Esophagus muscularis mucosa (tissue), 4 donors: Measurements from ENCODE around the gene COL16A1. TPM values are rescaled to one million over a fixed set of nuclear protein-coding genes. Genes with fewer than 3 reads are reported as not detected.

Experiments used
- DNase-seq: peaks from one replicate; pipeline ENCODE4 v3.0.0-alpha.2; 2017; ENCODE audit errors: extremely low spot score
- H3K27ac ChIP-seq, 4 donors: fragments of 200-600 bp; sonication (generic); replicated peaks in 1 of 4; 1 replicate in 3 of 4; 2 replicates in 1 of 4; pipeline ENCODE4 v1.5.1; 2016 to 2019; ENCODE audit warnings: mild to moderate bottlenecking in 1 of 4
- H3K27me3 ChIP-seq, 4 donors: fragments of 200-600 bp; sonication (generic); one replicate each; pipeline versions ENCODE4 v1.5.1 to v1.6.0; 2016 to 2019
- H3K36me3 ChIP-seq, 4 donors: fragments of 200-600 bp; sonication (generic); one replicate each; pipeline ENCODE4 v1.5.1; 2016 to 2019
- H3K4me1 ChIP-seq, 4 donors: fragments of 200-600 bp; sonication (generic); one replicate each; pipeline ENCODE4 v1.5.1; 2016 to 2019
- H3K4me3 ChIP-seq, 4 donors: fragments of 200-600 bp; sonication (generic); 1 replicate in 2 of 4; 2 replicates in 2 of 4; pipeline ENCODE4 v1.5.1; 2016 to 2019; ENCODE audit warnings: mild to moderate bottlenecking in 4 of 4, moderate library complexity in 1 of 4
- H3K9me3 ChIP-seq, 4 donors: fragments of 200-600 bp; sonication (generic); 1 replicate in 3 of 4; 2 replicates in 1 of 4; pipeline ENCODE4 v1.5.1; 2016 to 2019
- EP300 ChIP-seq: sonication (generic); formaldehyde crosslinking; IDR thresholded peaks from one replicate; pipeline ENCODE4 v1.6.1; 2017; ENCODE audit warnings: antibody characterized with exemption
- POLR2A ChIP-seq: fragments of 450-650 bp; IDR thresholded peaks from one replicate; pipeline ENCODE4 v1.6.1; 2017; ENCODE audit warnings: antibody characterized with exemption, moderate library complexity, mild to moderate bottlenecking, low read depth
- POLR2AphosphoS5 ChIP-seq, 2 donors: sonication (generic); formaldehyde crosslinking; IDR thresholded peaks; one replicate each; pipeline ENCODE4 v1.6.1; 2017; ENCODE audit warnings: antibody characterized with exemption in 2 of 2
- WGBS: methylation state at CpG from one replicate; pipeline ENCODE4 v1.1.5; 2018; 5-methylcytosine and 5-hydroxymethylcytosine counted together
- intact Hi-C: fragments of 100-400 bp; cut with DNase I; formaldehyde crosslinking; loops from one replicate; pipeline ENCODE4 v1.15.1; 2023
- total RNA-seq, 4 donors: library from RNA; depleted of rRNA; stranded (reverse); fragments of >200 nt; gene quantifications; one replicate each; pipeline versions ENCODE4 v1.1.0 to v1.2.1, GENCODE V29; 2016
- TF ChIP-seq, protein P1 (sequence below), 3 experiments: fragments of 200-600 bp in 2 of 3; fragments of 450-650 bp in 1 of 3; sonication (generic) in 2 of 3; IDR thresholded peaks; one replicate each; pipeline ENCODE4 v1.5.1; 2017 to 2019; ENCODE audit warnings: antibody characterized with exemption in 3 of 3, mild to moderate bottlenecking in 2 of 3, moderate library complexity in 1 of 3

The COL16A1 gene
- total RNA-seq, 4 donors from 2014 or later = 35.1 to 62.7 (median 47.6) TPM

DNA sequence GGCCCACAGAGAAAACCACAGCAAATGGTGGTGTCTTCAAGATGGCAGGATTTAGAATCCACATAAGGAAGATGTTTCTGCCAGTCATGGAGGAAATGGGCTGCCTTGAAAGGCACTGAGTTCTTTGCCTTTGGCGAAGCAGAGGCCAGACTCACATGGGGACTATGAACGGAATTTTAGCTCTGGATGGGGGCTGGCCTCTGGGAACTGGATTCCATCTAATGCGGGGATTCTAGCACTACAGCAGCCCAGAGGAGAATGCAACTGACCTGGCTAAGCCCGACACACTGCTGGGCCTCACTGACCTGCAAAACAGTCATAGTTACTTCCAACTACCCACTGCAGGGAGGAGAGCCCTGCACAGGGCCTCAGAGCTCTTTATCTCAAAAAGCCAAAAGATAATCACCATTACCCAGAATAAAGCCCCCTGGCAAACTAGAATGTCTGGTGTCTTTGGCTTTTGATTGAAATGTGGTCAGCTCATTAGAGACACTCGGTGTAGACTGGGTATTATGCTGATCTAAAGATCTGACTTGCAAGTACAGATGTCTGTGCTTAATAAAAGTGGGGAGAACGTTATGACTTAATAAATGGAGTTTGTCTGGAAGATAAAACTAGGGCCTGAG is 74.8 kb downstream of the COL16A1 start:
- intact Hi-C loops = no loop called here
- H3K4me3 ChIP-seq = no peak overlapping the region
- no peaks in the 10 kb centered on the region for H3K27me3 ChIP-seq
- no peak for DNase-seq
- 93% methylated on average over 6 of the region's 6 CpGs for WGBS
- TF ChIP-seq POLR2AphosphoS5 (IDR thresholded peaks at IDR 0.05) = no peak
- no peak for TF ChIP-seq POLR2A
- TF ChIP-seq EP300 = no peak
- TF ChIP-seq, protein P1, sequence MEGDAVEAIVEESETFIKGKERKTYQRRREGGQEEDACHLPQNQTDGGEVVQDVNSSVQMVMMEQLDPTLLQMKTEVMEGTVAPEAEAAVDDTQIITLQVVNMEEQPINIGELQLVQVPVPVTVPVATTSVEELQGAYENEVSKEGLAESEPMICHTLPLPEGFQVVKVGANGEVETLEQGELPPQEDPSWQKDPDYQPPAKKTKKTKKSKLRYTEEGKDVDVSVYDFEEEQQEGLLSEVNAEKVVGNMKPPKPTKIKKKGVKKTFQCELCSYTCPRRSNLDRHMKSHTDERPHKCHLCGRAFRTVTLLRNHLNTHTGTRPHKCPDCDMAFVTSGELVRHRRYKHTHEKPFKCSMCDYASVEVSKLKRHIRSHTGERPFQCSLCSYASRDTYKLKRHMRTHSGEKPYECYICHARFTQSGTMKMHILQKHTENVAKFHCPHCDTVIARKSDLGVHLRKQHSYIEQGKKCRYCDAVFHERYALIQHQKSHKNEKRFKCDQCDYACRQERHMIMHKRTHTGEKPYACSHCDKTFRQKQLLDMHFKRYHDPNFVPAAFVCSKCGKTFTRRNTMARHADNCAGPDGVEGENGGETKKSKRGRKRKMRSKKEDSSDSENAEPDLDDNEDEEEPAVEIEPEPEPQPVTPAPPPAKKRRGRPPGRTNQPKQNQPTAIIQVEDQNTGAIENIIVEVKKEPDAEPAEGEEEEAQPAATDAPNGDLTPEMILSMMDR (IDR thresholded peaks at IDR 0.05) = no peak
- H3K36me3 ChIP-seq = peaks cover 48 to 75% (median 63%) of the 10 kb centered on the region in 4 donors
- H3K27ac ChIP-seq = no peak overlapping the region
- H3K9me3 ChIP-seq = no peaks in the 10 kb centered on the region
- peaks cover 25 to 56% (median 30%) of the 10 kb centered on the region in 4 donors for H3K4me1 ChIP-seq

DNA sequence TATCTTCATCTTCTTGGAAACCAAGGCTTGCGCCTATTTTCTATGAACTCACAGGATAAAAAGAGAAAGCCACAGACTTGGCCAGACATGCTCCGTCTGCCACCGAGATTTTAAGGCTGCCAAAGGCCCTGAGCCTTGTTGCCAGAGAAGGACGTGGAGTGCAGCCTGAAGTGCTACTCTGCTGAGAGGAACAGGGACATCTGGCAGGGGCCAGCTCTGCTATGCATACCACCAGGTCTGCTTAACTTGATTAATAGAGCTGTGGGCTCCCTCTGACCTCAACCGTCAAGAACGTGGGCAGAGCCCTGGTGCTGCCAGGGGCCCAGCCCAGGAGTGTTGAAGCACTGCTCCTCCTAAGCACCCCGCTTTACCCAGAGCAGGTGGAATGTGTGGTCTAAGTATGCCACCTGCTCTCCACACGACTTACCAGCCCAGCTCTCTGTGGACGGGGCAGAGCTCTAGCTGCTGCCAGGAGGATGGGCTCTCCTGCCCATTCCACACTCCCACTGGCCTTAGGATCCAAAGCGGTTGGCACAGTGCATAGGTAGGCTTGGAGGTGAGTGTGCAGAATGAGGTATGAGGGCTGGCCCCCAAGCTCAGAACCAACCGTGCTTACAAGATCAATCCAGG is 75.8 kb downstream of the COL16A1 start:
- H3K36me3 ChIP-seq = peaks cover 43 to 65% (median 56%) of the 10 kb centered on the region in 4 donors
- no peak for TF ChIP-seq POLR2A
- TF ChIP-seq, protein P1 (IDR thresholded peaks at IDR 0.05) = no peak
- no peak for TF ChIP-seq POLR2AphosphoS5 (IDR thresholded peaks at IDR 0.05)
- TF ChIP-seq EP300 = no peak

DNA sequence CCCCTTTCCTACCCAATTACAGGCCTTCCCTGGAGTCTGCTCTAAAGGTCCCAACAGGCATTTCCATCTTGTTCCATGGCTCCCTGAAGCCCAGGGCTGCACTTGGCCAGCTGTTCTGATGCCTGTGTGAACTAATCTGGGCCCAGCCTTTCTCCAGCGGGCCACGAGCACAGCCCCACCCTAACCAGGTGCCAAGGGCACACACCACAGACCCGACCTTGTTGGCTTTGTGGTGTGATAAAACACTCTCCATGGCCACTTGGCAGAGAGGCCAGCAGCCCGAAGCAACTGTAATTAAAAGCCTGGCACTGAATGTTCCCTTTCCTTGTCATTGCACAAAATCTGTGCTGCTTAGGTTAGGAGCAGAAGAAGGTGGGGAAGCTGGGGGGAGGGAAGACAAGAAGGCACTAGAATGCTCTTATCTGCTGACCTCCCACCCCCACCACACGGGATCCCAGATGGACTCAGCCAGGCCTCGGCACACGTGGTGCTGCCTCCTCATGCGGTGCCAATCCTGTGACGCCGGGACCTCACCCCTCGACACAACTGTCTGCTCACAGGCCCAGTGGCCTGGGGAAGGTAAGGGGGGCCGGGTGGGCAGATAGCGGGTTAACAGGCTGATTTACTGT is 76.4 kb downstream of the COL16A1 start:
- 50% methylated on average over 2 of the region's 13 CpGs for WGBS
- no peak for DNase-seq
- TF ChIP-seq POLR2AphosphoS5 (IDR thresholded peaks at IDR 0.05) (no peak), POLR2A (no peak), EP300 (no peak)
- TF ChIP-seq, protein P1 (IDR thresholded peaks at IDR 0.05) = no peak
- Histone ChIP-seq H3K27me3 (no peaks in the 10 kb centered on the region), H3K27ac (peak overlapping the region; percentile 25 to 62 (median 40)), H3K4me3 (no peak overlapping the region), H3K4me1 (peaks cover 25 to 44% (median 30%) of the 10 kb centered on the region in 4 donors), H3K9me3 (no peaks in the 10 kb centered on the region), H3K36me3 (peaks cover 37 to 59% (median 49%) of the 10 kb centered on the region in 4 donors)
- intact Hi-C loops = no loop called here

More for the DNA sequence above, 75.8 kb downstream of the COL16A1 start:
- intact Hi-C loops = no loop called here
- Histone ChIP-seq H3K27me3 (no peaks in the 10 kb centered on the region), H3K27ac (peak overlapping the region; percentile 25 to 62 (median 40)), H3K4me1 (peaks cover 25 to 50% (median 30%) of the 10 kb centered on the region in 4 donors), H3K9me3 (no peaks in the 10 kb centered on the region), H3K4me3 (no peak overlapping the region)
- WGBS = 82% methylated on average over 11 of the region's 11 CpGs
- DNase-seq = no peak

DNA sequence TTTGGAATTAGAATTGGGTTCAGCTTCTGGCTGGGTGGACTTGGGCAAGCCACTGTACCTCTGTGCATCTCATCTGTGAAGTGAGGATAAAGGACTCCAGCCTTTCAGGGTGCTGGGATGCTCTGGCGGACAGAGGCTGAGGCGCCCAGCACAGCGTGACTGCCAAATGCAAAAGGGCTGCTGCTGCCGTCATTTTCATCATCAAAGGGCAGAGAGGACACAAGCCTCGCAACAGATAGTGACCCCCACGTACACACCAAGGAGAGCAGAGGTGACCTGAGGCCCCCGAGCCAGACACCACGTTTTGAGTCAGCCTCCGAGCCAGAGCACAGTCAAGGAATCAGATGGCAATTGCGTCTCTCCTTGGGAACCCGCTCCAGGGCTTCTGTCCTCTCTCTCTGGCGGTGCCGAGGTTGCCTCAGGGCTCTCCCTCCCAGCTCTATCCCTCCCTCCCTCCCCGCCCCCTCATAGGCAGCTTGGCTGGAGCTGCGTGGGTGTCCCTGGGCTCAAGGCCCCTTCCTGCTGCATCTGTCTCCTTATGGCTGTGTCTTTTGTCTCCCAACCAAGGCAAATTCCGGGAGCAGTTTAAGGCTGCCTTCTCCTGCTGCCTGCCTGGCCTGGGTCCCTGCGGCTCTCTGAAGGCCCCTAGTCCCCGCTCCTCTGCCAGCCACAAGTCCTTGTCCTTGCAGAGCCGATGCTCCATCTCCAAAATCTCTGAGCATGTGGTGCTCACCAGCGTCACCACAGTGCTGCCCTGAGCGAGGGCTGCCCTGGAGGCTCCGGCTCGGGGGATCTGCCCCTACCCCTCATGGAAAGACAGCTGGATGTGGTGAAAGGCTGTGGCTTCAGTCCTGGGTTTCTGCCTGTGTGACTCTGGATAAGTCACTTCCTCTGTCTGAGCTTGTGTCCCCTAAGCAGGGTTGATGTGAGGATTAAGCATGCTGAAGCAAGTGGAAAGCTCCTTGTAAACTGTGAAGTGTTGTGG is 77.3 kb downstream of the COL16A1 start:
- no peak overlapping the region for H3K4me3 ChIP-seq
- H3K27ac ChIP-seq = peak overlapping the region in 3 of 4 donors; percentile 5 to 62 (median 44)
- intact Hi-C loops = no loop called here
- peaks cover 25 to 36% (median 27%) of the 10 kb centered on the region in 4 donors for H3K4me1 ChIP-seq
- DNase-seq = no peak
- 74% methylated on average over 17 of the region's 23 CpGs for WGBS
- H3K36me3 ChIP-seq = peaks cover 28 to 50% (median 40%) of the 10 kb centered on the region in 4 donors
- H3K27me3 ChIP-seq = no peaks in the 10 kb centered on the region
- no peaks in the 10 kb centered on the region for H3K9me3 ChIP-seq
- TF ChIP-seq EP300 (no peak), POLR2AphosphoS5 (IDR thresholded peaks at IDR 0.05) (no peak), POLR2A (no peak)
- TF ChIP-seq, protein P1 (IDR thresholded peaks at IDR 0.05) = no peak
